CD8-positive, alpha-beta memory T cell (primary cell): ENCODE measurements around the gene ZFP82. TPM values are rescaled to one million over a fixed set of nuclear protein-coding genes. Genes with fewer than 3 reads are reported as not detected.

Experiments
- CTCF ChIA-PET: fragments of 350-600 bp; sonication (Branson Sonifier 250); formaldehyde crosslinking; loops from one replicate; lab custom pipeline; 2021; ENCODE audit warnings: antibody characterized with exemption; lab: Charles Lee
- POLR2A ChIA-PET: fragments of 350-600 bp; sonication (Branson Sonifier 250); formaldehyde crosslinking; loops from one replicate; lab custom pipeline; 2021; ENCODE audit warnings: antibody characterized with exemption; lab: Charles Lee
- DNase-seq, 5 donors: peaks; one replicate each; pipeline versions ENCODE4 v3.0.0 to v3.0.0-alpha.2; 2020 to 2022; ENCODE audit warnings: mixed read lengths in 1 of 5
- H3K27ac ChIP-seq: one replicate; pipeline ENCODE4 v1.7.0; 2013; ENCODE audit warnings: low read depth, mild to moderate bottlenecking, low read length, moderate library complexity
- H3K27me3 ChIP-seq: 2 replicates; pipeline ENCODE4 v1.7.0; 2013; ENCODE audit warnings: low read length, mild to moderate bottlenecking; ENCODE audit not compliant: insufficient read depth, poor library complexity, severe bottlenecking
- H3K36me3 ChIP-seq: 2 replicates; pipeline ENCODE4 v1.7.0; 2013; ENCODE audit warnings: mild to moderate bottlenecking, low read length, moderate library complexity; ENCODE audit not compliant: insufficient read depth
- H3K4me1 ChIP-seq: 2 replicates; pipeline ENCODE4 v1.7.0; 2013; ENCODE audit warnings: mild to moderate bottlenecking, low read length, moderate library complexity; ENCODE audit not compliant: insufficient read depth
- H3K4me3 ChIP-seq: 2 replicates; pipeline ENCODE4 v1.7.0; 2013; ENCODE audit warnings: mild to moderate bottlenecking, low read length
- H3K9me3 ChIP-seq: 2 replicates; pipeline ENCODE4 v1.7.0; 2013; ENCODE audit warnings: mild to moderate bottlenecking, low read length
- H3K27ac Mint-ChIP-seq, 8 donors: one replicate each; pipeline ENCODE4 v1.8.0; 2020 to 2021; ENCODE audit warnings: mixed read lengths in 8 of 8, mild to moderate bottlenecking in 6 of 8, inconsistent platforms in 3 of 8, moderate library complexity in 3 of 8
- H3K27me3 Mint-ChIP-seq, 2 donors: one replicate each; pipeline ENCODE4 v1.8.0; 2020 to 2021; ENCODE audit warnings: mixed read lengths in 2 of 2, mild to moderate bottlenecking in 1 of 2, moderate library complexity in 1 of 2
- H3K36me3 Mint-ChIP-seq, 3 donors: one replicate each; pipeline ENCODE4 v1.8.0; 2020 to 2021; ENCODE audit warnings: mixed read lengths in 3 of 3, inconsistent platforms in 1 of 3, mild to moderate bottlenecking in 1 of 3
- H3K4me1 Mint-ChIP-seq, 3 donors: one replicate each; pipeline ENCODE4 v1.8.0; 2020 to 2021; ENCODE audit warnings: mixed read lengths in 3 of 3, inconsistent platforms in 1 of 3, mild to moderate bottlenecking in 1 of 3
- H3K4me3 Mint-ChIP-seq, 7 donors: one replicate each; pipeline ENCODE4 v1.8.0; 2020 to 2021; ENCODE audit warnings: mixed read lengths in 7 of 7, mild to moderate bottlenecking in 6 of 7, moderate library complexity in 4 of 7, inconsistent platforms in 2 of 7
- H3K9me3 Mint-ChIP-seq, 5 donors: one replicate each; pipeline ENCODE4 v1.8.0; 2020 to 2022; ENCODE audit warnings: mixed read lengths in 5 of 5, mild to moderate bottlenecking in 3 of 5, moderate library complexity in 2 of 5, inconsistent platforms in 1 of 5
- polyA plus RNA-seq: library from polyadenylated mRNA; unstranded; fragments of 300-500 nt; fragmentation: Illumina TruSeq; gene quantifications from one replicate; pipeline ENCODE4 v1.2.3, GENCODE V29; 2021
- total RNA-seq, 2 experiments: library from RNA; stranded (reverse); gene quantifications; one replicate each; pipeline ENCODE4 v1.2.3, GENCODE V29; 2021

The ZFP82 gene
- total and polyA plus RNA-seq, 3 experiments from 2014 or later: 4.9 to 12.8 (median 6.2) TPM

- no peak overlapping the region for H3K4me3 ChIP-seq
- H3K27me3 Mint-ChIP-seq: no peaks in the 10 kb centered on the region
- no peak overlapping the region for H3K27ac ChIP-seq
- peaks cover 0 to 63% (median 25%) of the 10 kb centered on the region in 5 donors for H3K9me3 Mint-ChIP-seq
- ChIA-PET CTCF (no interaction called here), POLR2A (no interaction called here)
- peaks cover 53% of the 10 kb centered on the region for H3K36me3 ChIP-seq
- peaks cover 4% of the 10 kb centered on the region for H3K9me3 ChIP-seq
- peaks cover 52 to 88% (median 81%) of the 10 kb centered on the region in 3 donors for H3K36me3 Mint-ChIP-seq
- no peak for DNase-seq
- no peaks in the 10 kb centered on the region for H3K4me1 ChIP-seq
- H3K27ac Mint-ChIP-seq: no peak overlapping the region
- no peaks in the 10 kb centered on the region for H3K27me3 ChIP-seq
- H3K4me1 Mint-ChIP-seq: peaks cover 0 to 3% (median 3%) of the 10 kb centered on the region in 3 donors
- no peak overlapping the region for H3K4me3 Mint-ChIP-seq
These were observed 54.6 kb downstream of the ZFP82 start for GRCh38 chr19:36363845-36364244.

Other genes starting within 250 kb of the ZFP82 start
- gene ZNF565, start 204.0 kb downstream of the ZFP82 start, total RNA-seq: 1 to 10 TPM; 2.1 to 2.5 TPM
- 6.4 TPM for gene ZNF565, start 204.0 kb downstream of the ZFP82 start, polyA plus RNA-seq
- gene ZNF146, start 203.5 kb downstream of the ZFP82 start, total RNA-seq: 100 to 1,000 TPM; 122 to 129 TPM
- gene ZNF146, start 203.5 kb downstream of the ZFP82 start, polyA plus RNA-seq: 80.6 TPM
- 1 to 10 TPM; 2.1 to 3.9 TPM for gene ZFP14, start 39.4 kb downstream of the ZFP82 start, total RNA-seq
- gene ZFP14, start 39.4 kb downstream of the ZFP82 start, polyA plus RNA-seq: 4.5 TPM
- gene ZNF566, start 70.9 kb upstream of the ZFP82 start, total RNA-seq: 1 to 10 TPM; 8.2 to 9.0 TPM
- 12.9 TPM for gene ZNF566, start 70.9 kb upstream of the ZFP82 start, polyA plus RNA-seq
- 10 to 100 TPM in 1 of 2 experiments, 1 to 10 TPM in 1; 6.9 to 10.3 TPM for gene ZNF260, start 109.6 kb upstream of the ZFP82 start, total RNA-seq
- 7.1 TPM for gene ZNF260, start 109.6 kb upstream of the ZFP82 start, polyA plus RNA-seq
- 10 to 100 TPM; 15.6 to 16.4 TPM for gene ZNF529, start 154.6 kb upstream of the ZFP82 start, total RNA-seq
- gene ZNF529, start 154.6 kb upstream of the ZFP82 start, polyA plus RNA-seq: 8.6 TPM
- 10 to 100 TPM in 1 of 2 experiments, 1 to 10 TPM in 1; 10.0 to 10.3 TPM for gene ZNF382, start 186.7 kb upstream of the ZFP82 start, total RNA-seq
- 7.7 TPM for gene ZNF382, start 186.7 kb upstream of the ZFP82 start, polyA plus RNA-seq
- gene ZNF461, start 248.2 kb upstream of the ZFP82 start, total RNA-seq: 1 to 10 TPM; 6.9 to 8.1 TPM
- 4.9 TPM for gene ZNF461, start 248.2 kb upstream of the ZFP82 start, polyA plus RNA-seq